A673 (cell line): Measurements from ENCODE around the gene CPNE9.

Experiments
- EZH2 ChIP-seq: fragments of 200-600 bp; sonication (generic); IDR thresholded peaks from 2 replicates; pipeline ENCODE4 v1.6.1; 2017; ENCODE audit warnings: borderline replicate concordance, low read depth, mild to moderate bottlenecking, mixed read lengths, antibody characterized with exemption, low read length; ENCODE audit not compliant: poor library complexity, severe bottlenecking
- TF ChIP-seq, protein P1 (sequence below): fragments of 300-800, 200-600 bp; sonication (generic); conservative IDR thresholded peaks from 2 replicates; pipeline ENCODE4 v1.5.1; 2017; ENCODE audit warnings: low read depth, mild to moderate bottlenecking, antibody characterized with exemption, low read length, moderate library complexity, mixed read lengths

DNA sequence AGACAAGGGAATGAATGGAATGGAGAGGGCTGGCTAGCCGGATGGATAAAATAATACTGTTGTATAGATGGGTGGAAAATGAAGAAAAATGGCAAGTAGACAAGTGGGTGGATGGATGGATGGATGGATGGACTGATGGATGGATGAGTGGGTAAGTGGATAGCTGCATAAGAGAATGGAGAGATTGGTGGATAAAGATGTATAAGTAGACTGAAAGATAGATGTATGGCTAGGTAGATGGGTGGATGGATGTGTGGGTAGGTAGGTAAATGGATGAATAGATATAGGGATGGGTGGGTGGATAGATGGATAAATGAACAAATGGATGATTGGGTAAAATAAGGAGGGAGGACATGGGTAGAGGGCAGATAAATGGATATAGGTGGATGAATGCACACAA is 13.9 kb downstream of the CPNE9 start:
- TF ChIP-seq, protein P1, sequence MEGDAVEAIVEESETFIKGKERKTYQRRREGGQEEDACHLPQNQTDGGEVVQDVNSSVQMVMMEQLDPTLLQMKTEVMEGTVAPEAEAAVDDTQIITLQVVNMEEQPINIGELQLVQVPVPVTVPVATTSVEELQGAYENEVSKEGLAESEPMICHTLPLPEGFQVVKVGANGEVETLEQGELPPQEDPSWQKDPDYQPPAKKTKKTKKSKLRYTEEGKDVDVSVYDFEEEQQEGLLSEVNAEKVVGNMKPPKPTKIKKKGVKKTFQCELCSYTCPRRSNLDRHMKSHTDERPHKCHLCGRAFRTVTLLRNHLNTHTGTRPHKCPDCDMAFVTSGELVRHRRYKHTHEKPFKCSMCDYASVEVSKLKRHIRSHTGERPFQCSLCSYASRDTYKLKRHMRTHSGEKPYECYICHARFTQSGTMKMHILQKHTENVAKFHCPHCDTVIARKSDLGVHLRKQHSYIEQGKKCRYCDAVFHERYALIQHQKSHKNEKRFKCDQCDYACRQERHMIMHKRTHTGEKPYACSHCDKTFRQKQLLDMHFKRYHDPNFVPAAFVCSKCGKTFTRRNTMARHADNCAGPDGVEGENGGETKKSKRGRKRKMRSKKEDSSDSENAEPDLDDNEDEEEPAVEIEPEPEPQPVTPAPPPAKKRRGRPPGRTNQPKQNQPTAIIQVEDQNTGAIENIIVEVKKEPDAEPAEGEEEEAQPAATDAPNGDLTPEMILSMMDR: no peak
- no peak for TF ChIP-seq EZH2
